HepG2 (cell line): ENCODE measurements around the gene SLC6A4. TPM values are rescaled to one million over a fixed set of nuclear protein-coding genes. Genes with fewer than 3 reads are reported as not detected.
A peak's percentile ranks its signal among the peaks of the same experiment; 100 is the strongest.

Experiments used
- FLYWCH1 ChIP-seq: sonication (generic); formaldehyde crosslinking; IDR thresholded peaks from 2 replicates; pipeline ENCODE4 v1.8.1; 2023; ENCODE audit warnings: mild to moderate bottlenecking, missing genetic modification reagents
- FOXA1 ChIP-seq, 2 experiments: fragments of 450-650 bp in 1 of 2; sonication (generic) in 1 of 2; formaldehyde crosslinking in 1 of 2; IDR thresholded peaks; 2 replicates each; pipeline versions ENCODE4 v1.4.0 to v1.6.1; 2016 to 2020; ENCODE audit warnings: missing genetic modification reagents in 1 of 2
- GATAD1 ChIP-seq: IDR thresholded peaks from 2 replicates; pipeline ENCODE4 v1.6.1; 2016; ENCODE audit warnings: missing genetic modification reagents, missing compliant biosample characterization
- HMGXB3 ChIP-seq: sonication (generic); formaldehyde crosslinking; IDR thresholded peaks from 2 replicates; pipeline ENCODE4 v1.4.0; 2020; ENCODE audit warnings: missing genetic modification reagents, borderline replicate concordance
- KDM2A ChIP-seq: sonication (generic); formaldehyde crosslinking; IDR thresholded peaks from 2 replicates; pipeline ENCODE4 v1.4.0; 2020; ENCODE audit warnings: low read depth, missing genetic modification reagents, borderline replicate concordance
- MIER2 ChIP-seq: IDR thresholded peaks from 2 replicates; pipeline ENCODE4 v1.6.1; 2016; ENCODE audit warnings: missing biosample characterization, missing genetic modification reagents
- NFAT5 ChIP-seq: sonication (generic); formaldehyde crosslinking; IDR thresholded peaks from 2 replicates; pipeline ENCODE4 v1.4.0; 2020; ENCODE audit warnings: missing genetic modification reagents
- TARDBP ChIP-seq: sonication (generic); formaldehyde crosslinking; IDR thresholded peaks from 2 replicates; pipeline ENCODE4 v1.8.0; 2022; ENCODE audit warnings: mild to moderate bottlenecking, missing genetic modification reagents
- TBX3 ChIP-seq: fragments of 450-650 bp; IDR thresholded peaks from 2 replicates; pipeline ENCODE4 v1.6.1; 2017; ENCODE audit warnings: antibody characterized with exemption, mild to moderate bottlenecking, inconsistent platforms, borderline replicate concordance
- YY1 ChIP-seq: IDR thresholded peaks from 2 replicates; pipeline ENCODE4 v1.6.1; 2011; ENCODE audit warnings: low read length, low read depth, moderate library complexity, mild to moderate bottlenecking; ENCODE audit not compliant: insufficient read depth, insufficient replicate concordance
- ZFP91 ChIP-seq: sonication (generic); formaldehyde crosslinking; IDR thresholded peaks from 2 replicates; pipeline ENCODE4 v1.9.0; 2022; ENCODE audit warnings: missing genetic modification reagents, mild to moderate bottlenecking, borderline replicate concordance
- ZNF549 ChIP-seq: sonication (generic); formaldehyde crosslinking; IDR thresholded peaks from 2 replicates; pipeline ENCODE4 v1.5.0; 2020; ENCODE audit warnings: missing genetic modification reagents
- ZNF567 ChIP-seq: sonication (generic); formaldehyde crosslinking; IDR thresholded peaks from 2 replicates; pipeline ENCODE4 v1.8.1; 2023; ENCODE audit warnings: mild to moderate bottlenecking, missing genetic modification reagents, borderline replicate concordance
- ZXDC ChIP-seq: sonication (generic); formaldehyde crosslinking; IDR thresholded peaks from 2 replicates; pipeline ENCODE4 v1.5.0; 2020; ENCODE audit warnings: mild to moderate bottlenecking, missing genetic modification reagents
- polyA plus RNA-seq, 8 experiments: library from polyadenylated mRNA; depleted of rRNA in 3 of 8; stranded (reverse) in 7 of 8; unstranded in 1 of 8; fragments of >200 nt; fragmentation: Illumina TruSeq in 4 of 8; extraction: Trizol in 4 of 8; gene quantifications; 2 replicates each; pipeline versions ENCODE4 v1.2.1 to v1.2.3, GENCODE V29; 2011 to 2016; ENCODE audit warnings: low read depth in 4 of 8, missing spikeins in 1 of 8, mixed read lengths in 1 of 8; ENCODE audit not compliant: insufficient read depth in 1 of 8
- total RNA-seq, 5 experiments: library from RNA; depleted of rRNA; stranded (reverse); fragments of >200 nt; fragmentation: Illumina TruSeq; extraction: Trizol; gene quantifications; 2 replicates each; pipeline ENCODE4 v1.2.3, GENCODE V29; 2016; ENCODE audit warnings: low read depth in 1 of 5

SLC6A4 gene
- total and polyA plus RNA-seq, 2 of the 13 experiments (the other 11 are each of a cell fraction or from before 2014, with no cell fraction given), result 7.6 to 20.3 TPM

GRCh38 chr17:30225919-30226553 lies 9.5 kb downstream of the SLC6A4 start (continued):
- TF ChIP-seq MIER2, result 0 out of 2 replicates have a peak, but pooled peaks have one; percentile 10
- no peak; the same call in 1 of the 2 replicates for TF ChIP-seq ZXDC (CRISPR knock-in tag)
- no peak for TF ChIP-seq FOXA1 (IDR thresholded peaks at IDR 0.05)
- TF ChIP-seq FOXA1 (CRISPR knock-in tag; IDR thresholded peaks at IDR 0.05), result no peak
- peak; percentile 26; the same call in 1 of the 2 replicates for TF ChIP-seq TARDBP (CRISPR knock-in tag)
- no peak for TF ChIP-seq ZNF549 (CRISPR knock-in tag)
- TF ChIP-seq HMGXB3 (CRISPR knock-in tag), result no peak
- no peak for TF ChIP-seq GATAD1 (CRISPR knock-in tag)
- TF ChIP-seq ZFP91, result no peak; the same call in 1 of the 2 replicates
- no peak; the same call in 1 of the 2 replicates for TF ChIP-seq KDM2A (CRISPR knock-in tag)
- no peak for TF ChIP-seq YY1
- no peak for TF ChIP-seq FLYWCH1 (CRISPR knock-in tag)
- no peak for TF ChIP-seq ZNF567
- no peak for TF ChIP-seq NFAT5 (CRISPR knock-in tag)
- peak; percentile 68; the same call in 1 of the 2 replicates for TF ChIP-seq TBX3
